ENCODE measurements around the gene WNK3.

DNA sequence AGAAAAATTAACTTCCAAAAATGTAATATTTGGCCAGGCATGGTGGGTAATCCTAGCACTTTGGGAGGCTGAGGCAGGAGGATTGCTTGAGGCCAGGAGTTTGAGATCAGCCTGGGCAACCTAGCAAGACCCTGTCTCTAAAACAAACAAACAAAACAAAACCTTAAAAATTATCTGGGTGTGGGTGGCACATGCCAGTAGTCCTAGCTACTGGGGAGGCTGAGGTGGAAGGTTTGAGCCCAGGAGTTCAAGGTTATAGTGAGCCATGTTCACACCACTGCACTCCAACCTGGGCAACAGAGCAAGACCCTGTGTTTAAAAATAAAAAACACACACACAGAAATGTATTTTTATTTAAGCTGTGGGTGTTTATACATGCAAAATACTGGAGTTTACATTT, 186.8 kb downstream of the WNK3 start:
- TF ChIP-seq, protein P1, sequence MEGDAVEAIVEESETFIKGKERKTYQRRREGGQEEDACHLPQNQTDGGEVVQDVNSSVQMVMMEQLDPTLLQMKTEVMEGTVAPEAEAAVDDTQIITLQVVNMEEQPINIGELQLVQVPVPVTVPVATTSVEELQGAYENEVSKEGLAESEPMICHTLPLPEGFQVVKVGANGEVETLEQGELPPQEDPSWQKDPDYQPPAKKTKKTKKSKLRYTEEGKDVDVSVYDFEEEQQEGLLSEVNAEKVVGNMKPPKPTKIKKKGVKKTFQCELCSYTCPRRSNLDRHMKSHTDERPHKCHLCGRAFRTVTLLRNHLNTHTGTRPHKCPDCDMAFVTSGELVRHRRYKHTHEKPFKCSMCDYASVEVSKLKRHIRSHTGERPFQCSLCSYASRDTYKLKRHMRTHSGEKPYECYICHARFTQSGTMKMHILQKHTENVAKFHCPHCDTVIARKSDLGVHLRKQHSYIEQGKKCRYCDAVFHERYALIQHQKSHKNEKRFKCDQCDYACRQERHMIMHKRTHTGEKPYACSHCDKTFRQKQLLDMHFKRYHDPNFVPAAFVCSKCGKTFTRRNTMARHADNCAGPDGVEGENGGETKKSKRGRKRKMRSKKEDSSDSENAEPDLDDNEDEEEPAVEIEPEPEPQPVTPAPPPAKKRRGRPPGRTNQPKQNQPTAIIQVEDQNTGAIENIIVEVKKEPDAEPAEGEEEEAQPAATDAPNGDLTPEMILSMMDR (conservative IDR thresholded peaks at IDR 0.05 in 1 of 2, IDR thresholded peaks at IDR 0.05 in 1 of 2; ENCODE audit: extremely low read depth in 1 of 2, insufficient read depth in 1 of 2, low read depth in 1 of 2, low read length in 2 of 2): no peak
- TF ChIP-seq EZH2 (IDR thresholded peaks at IDR 0.05; ENCODE audit: borderline replicate concordance, low read length): no peak

All from mammary epithelial cell (primary cell).